Activated naive CD8-positive, alpha-beta T cell treated with anti-CD3 and anti-CD28 coated beads, Interleukin-2, amount 10 ng/mL, durations not matched to agents 7 days and 5 days (primary cell): ENCODE measurements around the gene NR3C2. TPM values are rescaled to one million over a fixed set of nuclear protein-coding genes. Genes with fewer than 3 reads are reported as not detected.
A peak's percentile ranks its signal among the peaks of the same experiment; 100 is the strongest.

Experiments
- ATAC-seq: fragments of 150-1000 bp; cut with Tn5 transposase; one replicate; pipeline ENCODE4 v1.10.0; 2021; ENCODE audit warnings: low read depth, moderate library complexity
- POLR2A ChIA-PET: fragments of 350-600 bp; sonication (Branson Sonifier 250); formaldehyde crosslinking; loops from one replicate; lab custom pipeline; 2021; ENCODE audit warnings: antibody characterized with exemption; lab: Charles Lee
- DNase-seq: peaks from one replicate; pipeline ENCODE4 v3.0.0; 2021
- H3K27ac Mint-ChIP-seq: one replicate; pipeline ENCODE4 v1.8.0; 2022; ENCODE audit warnings: mild to moderate bottlenecking, mixed read lengths
- H3K27me3 Mint-ChIP-seq: one replicate; pipeline ENCODE4 v1.8.0; 2022; ENCODE audit warnings: mild to moderate bottlenecking, moderate library complexity, mixed read lengths
- H3K36me3 Mint-ChIP-seq: one replicate; pipeline ENCODE4 v1.8.0; 2021; ENCODE audit warnings: mild to moderate bottlenecking, mixed read lengths
- H3K4me1 Mint-ChIP-seq: one replicate; pipeline ENCODE4 v1.8.0; 2021; ENCODE audit warnings: mixed read lengths
- H3K4me3 Mint-ChIP-seq: one replicate; pipeline ENCODE4 v1.8.0; 2022; ENCODE audit warnings: mild to moderate bottlenecking, moderate library complexity, mixed read lengths
- H3K9me3 Mint-ChIP-seq: one replicate; pipeline ENCODE4 v1.8.0; 2021; ENCODE audit warnings: mixed read lengths
- total RNA-seq, 2 experiments: library from RNA; stranded (reverse); gene quantifications; one replicate each; pipeline ENCODE4 v1.2.3, GENCODE V29; 2021

Gene NR3C2
- total RNA-seq, 2 experiments from 2014 or later = 19.5 to 24.4 TPM

DNA sequence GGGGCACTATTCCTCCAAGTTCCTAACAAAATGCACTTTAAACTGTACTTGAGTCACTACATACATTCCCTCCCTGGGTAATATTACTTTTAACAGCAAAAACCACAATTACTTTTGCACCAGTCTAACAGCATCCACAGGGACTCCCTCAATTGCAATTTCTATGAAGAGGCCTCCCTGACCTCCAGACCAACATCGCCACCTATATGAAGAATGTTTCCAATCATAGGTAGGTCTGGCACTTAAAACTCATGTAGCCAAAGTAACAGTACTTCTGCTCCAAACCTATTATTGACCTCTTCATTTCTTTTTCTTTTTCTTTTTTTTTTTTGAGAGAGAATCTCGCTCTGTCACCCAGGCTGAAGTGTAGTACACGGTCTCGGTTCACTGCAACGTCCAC is 15.6 kb downstream of the NR3C2 start:
- DNase-seq (no peak), ATAC-seq (no peak)
- Mint-ChIP-seq H3K4me3 (no peak overlapping the region), H3K9me3 (peaks cover 2% of the 10 kb centered on the region), H3K27me3 (no peaks in the 10 kb centered on the region), H3K36me3 (peaks cover 9% of the 10 kb centered on the region), H3K27ac (no peak overlapping the region), H3K4me1 (peaks cover 25% of the 10 kb centered on the region)
- POLR2A ChIA-PET = no interaction called here

DNA sequence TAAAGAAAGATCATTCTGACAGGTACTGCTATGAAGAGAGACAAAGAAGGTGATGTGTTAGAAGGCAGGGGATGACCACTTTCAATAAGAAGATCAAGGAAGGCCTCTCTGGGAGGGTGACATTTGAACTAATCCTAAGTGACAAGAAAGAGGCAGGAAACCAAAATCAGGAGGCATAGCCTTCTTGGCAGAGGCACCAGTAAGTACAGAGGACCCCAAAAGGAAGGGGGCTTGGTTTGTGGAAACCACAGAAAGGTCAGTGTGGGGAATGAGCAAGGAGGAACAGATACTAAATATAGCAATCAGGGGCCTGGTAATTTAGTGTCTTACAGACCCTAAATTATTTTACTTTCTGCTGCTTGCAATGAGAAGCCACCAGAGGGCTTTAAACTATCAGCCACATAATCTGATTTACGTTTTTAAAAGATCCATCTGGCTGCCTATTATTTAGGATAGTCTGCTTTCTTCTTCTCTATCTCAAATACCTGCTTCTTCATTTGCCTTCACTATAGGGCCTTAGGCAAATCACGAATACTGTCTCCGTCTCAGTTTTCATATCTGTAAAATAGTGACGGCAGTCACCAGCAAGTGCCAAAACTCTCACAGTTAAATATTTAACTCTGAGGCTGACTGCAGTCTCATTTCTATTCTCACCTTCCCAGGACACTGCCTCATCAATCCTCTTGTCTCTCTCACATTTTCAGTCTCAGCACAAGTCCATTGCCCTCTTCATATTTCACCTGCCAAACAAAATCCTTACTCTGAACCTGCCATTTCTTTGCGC is 16.7 kb downstream of the NR3C2 start:
- Mint-ChIP-seq H3K4me3 (no peak overlapping the region), H3K9me3 (peaks cover 2% of the 10 kb centered on the region), H3K27ac (peak overlapping the region; percentile 2), H3K36me3 (peaks cover 9% of the 10 kb centered on the region), H3K4me1 (peaks cover 25% of the 10 kb centered on the region), H3K27me3 (no peaks in the 10 kb centered on the region)
- POLR2A ChIA-PET = interaction anchor here (0.6 kb wide), 1 partner anchor 467 kb away, joined by 3 read pairs; no protein-coding TSS in a partner anchor
- DNase-seq (no peak), ATAC-seq (peak; percentile 10)

DNA sequence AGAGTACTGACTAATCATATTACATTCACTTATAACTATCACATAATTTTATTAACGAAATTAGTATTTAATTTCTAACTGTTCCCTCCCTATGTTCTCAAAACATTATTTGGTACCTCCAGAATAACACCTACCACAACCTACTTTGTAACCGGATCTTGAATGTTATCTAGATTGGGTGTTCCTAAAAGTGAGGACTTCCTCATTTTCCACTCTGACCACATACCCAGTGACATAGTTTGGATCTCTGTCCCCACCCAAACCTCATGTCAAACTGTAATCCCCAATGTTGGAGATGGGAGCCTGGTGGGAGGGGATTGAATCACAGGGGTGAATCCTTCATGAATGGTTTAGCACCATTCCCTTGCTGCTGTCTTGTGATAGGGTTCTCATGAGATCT is 21.8 kb downstream of the NR3C2 start:
- peaks cover 2% of the 10 kb centered on the region for H3K9me3 Mint-ChIP-seq
- no peaks in the 10 kb centered on the region for H3K27me3 Mint-ChIP-seq
- H3K27ac Mint-ChIP-seq = no peak overlapping the region
- H3K4me1 Mint-ChIP-seq = peaks cover 15% of the 10 kb centered on the region
- DNase-seq (no peak), ATAC-seq (no peak)
- no peak overlapping the region for H3K4me3 Mint-ChIP-seq
- peaks cover 10% of the 10 kb centered on the region for H3K36me3 Mint-ChIP-seq
- POLR2A ChIA-PET = no interaction called here

DNA sequence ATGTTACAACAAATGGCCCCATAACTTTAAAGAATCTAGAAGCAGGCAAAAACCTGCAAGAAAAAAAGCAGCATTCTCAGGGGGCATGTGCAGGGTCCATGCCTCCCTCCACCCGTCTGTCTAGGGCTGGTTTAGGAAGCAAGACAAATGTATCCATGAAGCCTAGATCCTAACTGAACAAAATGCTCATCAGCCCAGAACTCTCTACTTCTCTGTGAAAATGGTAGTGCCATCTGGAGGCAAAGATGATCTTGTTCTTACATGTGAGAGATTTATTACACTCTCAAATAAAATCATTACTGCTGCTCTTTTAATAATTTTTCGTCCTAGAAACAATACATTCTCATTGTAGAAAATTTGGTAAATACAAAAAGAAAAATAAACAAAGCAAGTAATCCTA is 26.7 kb downstream of the NR3C2 start:
- POLR2A ChIA-PET = no interaction called here

DNA sequence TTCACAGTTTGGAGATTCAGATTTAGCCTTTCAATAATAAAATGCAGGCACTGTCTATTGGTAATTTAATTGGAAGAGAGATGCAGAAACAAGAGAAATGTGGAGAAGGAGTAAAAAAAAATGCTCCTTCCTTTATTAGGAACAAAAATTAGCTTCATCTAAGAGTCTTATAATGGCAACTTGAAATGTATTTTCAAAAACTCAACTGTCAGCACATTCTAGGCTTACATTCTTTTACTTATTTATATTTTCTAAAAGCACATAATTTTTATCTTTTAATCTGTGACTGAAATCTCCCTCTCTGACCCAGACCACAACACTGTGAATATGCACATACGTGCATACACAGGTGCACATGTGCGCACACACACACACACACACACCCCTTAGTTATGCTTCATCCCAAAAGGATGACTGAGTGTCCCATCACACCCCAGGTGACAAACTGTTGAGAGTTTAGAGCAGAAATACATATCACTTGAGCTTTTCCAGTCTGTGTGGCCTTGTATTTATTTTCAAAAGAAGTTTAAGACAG is 29.7 kb downstream of the NR3C2 start:
- no peaks in the 10 kb centered on the region for H3K27me3 Mint-ChIP-seq
- no peak overlapping the region for H3K4me3 Mint-ChIP-seq
- peaks cover 11% of the 10 kb centered on the region for H3K4me1 Mint-ChIP-seq

More for the DNA sequence above, 26.7 kb downstream of the NR3C2 start:
- peaks cover 12% of the 10 kb centered on the region for H3K4me1 Mint-ChIP-seq
- peaks cover 1% of the 10 kb centered on the region for H3K9me3 Mint-ChIP-seq
- DNase-seq (no peak), ATAC-seq (no peak)
- H3K4me3 Mint-ChIP-seq = no peak overlapping the region
- no peaks in the 10 kb centered on the region for H3K27me3 Mint-ChIP-seq
- no peak overlapping the region for H3K27ac Mint-ChIP-seq
- H3K36me3 Mint-ChIP-seq = peaks cover 10% of the 10 kb centered on the region

DNA sequence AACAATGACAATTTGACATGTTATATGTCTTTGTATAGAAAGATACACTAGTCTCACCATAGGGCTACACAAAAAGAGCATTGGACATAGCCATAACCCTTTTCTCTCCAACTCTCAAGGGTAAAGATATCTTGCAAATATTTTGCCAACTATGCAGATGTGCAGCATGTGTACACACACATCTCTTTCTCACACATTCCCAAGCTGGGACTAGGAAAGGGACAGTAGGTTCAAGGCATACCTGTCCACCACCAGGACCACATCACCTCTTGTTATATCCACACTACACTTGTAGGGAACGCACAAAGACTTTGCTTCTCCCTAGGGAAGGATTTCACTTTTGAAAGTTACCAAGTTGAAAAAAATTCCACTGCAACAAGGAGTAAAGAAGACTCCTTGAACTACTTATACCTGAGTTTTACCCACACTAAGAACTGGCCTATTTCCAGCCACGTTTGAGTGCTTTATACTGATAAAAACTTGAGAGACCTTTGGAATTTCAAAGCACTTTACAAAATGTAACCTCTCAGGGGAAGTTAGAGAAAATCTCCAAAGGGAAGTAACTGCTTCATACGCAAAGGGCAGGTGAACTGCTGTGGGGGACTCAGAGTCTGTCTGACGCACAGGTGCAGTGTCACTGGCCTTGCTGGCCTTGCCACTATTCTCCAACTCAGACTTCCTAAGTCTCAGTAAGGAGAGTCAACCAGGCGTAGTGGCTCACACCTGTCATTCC is 36.9 kb downstream of the NR3C2 start:
- Mint-ChIP-seq H3K4me1 (no peaks in the 10 kb centered on the region), H3K9me3 (no peaks in the 10 kb centered on the region)

More for the DNA sequence above, 29.7 kb downstream of the NR3C2 start:
- POLR2A ChIA-PET = no interaction called here
- ATAC-seq = no peak
- H3K9me3 Mint-ChIP-seq = peaks cover 1% of the 10 kb centered on the region
- DNase-seq = no peak
- no peak overlapping the region for H3K27ac Mint-ChIP-seq
- peaks cover 6% of the 10 kb centered on the region for H3K36me3 Mint-ChIP-seq

DNA sequence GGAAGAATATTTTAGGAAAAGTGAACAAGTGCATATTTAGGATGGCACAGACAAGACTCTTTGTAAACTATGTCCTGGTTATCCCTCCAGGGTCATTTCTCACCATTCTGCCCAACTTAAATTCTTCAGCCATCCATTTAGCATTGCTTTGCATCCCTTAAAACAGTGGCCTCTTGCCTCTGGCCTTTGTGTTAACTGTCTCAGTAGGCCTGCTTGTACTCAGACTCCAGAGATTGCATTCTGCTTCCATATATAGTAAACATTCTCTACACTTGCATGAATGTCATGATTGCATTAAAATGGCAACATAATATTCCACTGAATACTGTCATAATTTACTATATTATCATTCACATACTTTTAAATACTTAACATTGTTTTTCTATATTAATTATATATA is 43.2 kb downstream of the NR3C2 start:
- no peak overlapping the region for H3K4me3 Mint-ChIP-seq
- H3K27ac Mint-ChIP-seq = no peak overlapping the region
- POLR2A ChIA-PET = no interaction called here
- no peaks in the 10 kb centered on the region for H3K9me3 Mint-ChIP-seq
- ATAC-seq (no peak), DNase-seq (no peak)
- peaks cover 3% of the 10 kb centered on the region for H3K36me3 Mint-ChIP-seq
- no peaks in the 10 kb centered on the region for H3K4me1 Mint-ChIP-seq
- no peaks in the 10 kb centered on the region for H3K27me3 Mint-ChIP-seq

More for the DNA sequence above, 36.9 kb downstream of the NR3C2 start:
- POLR2A ChIA-PET = no interaction called here
- Mint-ChIP-seq H3K27me3 (no peaks in the 10 kb centered on the region), H3K36me3 (no peaks in the 10 kb centered on the region), H3K4me3 (no peak overlapping the region), H3K27ac (no peak overlapping the region)
- DNase-seq (no peak), ATAC-seq (no peak)

DNA sequence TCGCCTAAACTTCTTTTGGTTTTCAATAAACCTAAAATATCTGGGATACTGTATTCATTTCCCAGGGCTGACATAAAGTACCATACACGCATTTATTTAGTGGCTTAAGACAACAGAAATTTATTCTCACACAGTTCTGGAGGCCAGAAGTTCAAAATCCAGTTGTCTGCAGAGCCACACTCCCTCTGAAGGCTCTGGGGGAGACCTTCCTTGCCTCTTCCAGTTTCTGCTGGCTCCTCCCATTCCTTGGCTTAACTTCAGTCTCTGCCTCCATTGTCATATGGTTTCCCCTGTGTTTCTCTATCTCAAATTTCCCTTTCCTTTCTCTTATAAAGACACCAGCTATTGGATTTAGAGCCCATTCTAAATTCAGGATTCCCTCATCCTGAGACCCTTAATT is 44.4 kb downstream of the NR3C2 start:
- Mint-ChIP-seq H3K4me1 (no peaks in the 10 kb centered on the region), H3K36me3 (peaks cover 3% of the 10 kb centered on the region), H3K4me3 (no peak overlapping the region), H3K9me3 (no peaks in the 10 kb centered on the region), H3K27ac (no peak overlapping the region), H3K27me3 (no peaks in the 10 kb centered on the region)
- DNase-seq = no peak
- ATAC-seq = no peak
- POLR2A ChIA-PET = no interaction called here

DNA sequence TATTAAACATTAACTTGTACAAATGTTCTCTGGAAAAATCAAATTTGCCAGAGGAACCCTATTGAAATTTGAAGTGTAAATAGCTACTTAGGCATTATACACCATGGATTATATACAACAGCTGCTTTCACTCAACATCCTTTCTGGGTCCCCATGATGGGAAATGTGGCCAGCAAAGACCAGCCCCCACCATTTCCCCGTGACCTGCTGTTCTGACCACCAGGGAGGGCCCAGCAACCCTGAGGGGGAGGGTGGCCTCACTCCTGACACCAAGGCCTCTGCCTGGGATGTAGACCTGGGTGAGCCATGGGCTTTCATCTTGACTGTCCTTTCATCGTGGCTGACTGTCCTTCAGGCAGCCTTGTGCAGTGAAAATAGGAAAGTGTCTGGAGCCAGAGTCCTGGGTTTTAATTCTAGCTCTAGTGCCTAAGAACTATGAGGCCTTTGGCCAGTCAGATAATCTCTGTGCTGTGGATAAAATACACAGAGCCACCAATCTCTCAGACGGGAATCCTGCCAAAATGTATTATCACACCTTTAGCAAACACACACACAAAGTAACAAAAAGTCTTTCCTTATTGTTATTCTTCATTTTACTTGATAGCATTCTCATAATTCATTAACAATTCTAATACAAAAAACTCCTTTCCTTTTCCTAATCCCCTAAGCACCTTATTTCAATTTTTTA is 45.1 kb downstream of the NR3C2 start:
- POLR2A ChIA-PET = no interaction called here
- Mint-ChIP-seq H3K27me3 (no peaks in the 10 kb centered on the region), H3K36me3 (peaks cover 3% of the 10 kb centered on the region), H3K27ac (no peak overlapping the region), H3K4me3 (no peak overlapping the region), H3K9me3 (no peaks in the 10 kb centered on the region), H3K4me1 (no peaks in the 10 kb centered on the region)
- ATAC-seq (no peak), DNase-seq (no peak)

DNA sequence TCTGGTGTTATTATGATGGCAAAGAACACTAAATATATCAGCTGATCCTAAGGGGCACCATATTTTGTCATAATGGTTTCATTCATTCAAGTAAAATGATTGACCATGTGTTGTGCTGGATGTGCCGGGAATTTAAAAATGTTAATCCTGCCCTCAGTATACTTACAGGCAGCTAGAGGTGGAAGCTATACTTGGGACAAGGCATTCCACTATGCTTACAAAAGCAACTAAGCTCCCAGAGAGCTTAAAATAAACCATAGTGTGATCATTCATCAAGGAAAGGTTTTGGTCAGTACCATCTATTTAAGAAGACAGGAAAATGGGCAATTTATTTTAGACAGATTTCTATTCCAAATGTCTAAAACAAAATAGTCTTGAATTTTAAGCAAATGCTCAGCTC is 46.4 kb downstream of the NR3C2 start:
- Mint-ChIP-seq H3K4me3 (no peak overlapping the region), H3K27me3 (no peaks in the 10 kb centered on the region), H3K9me3 (no peaks in the 10 kb centered on the region), H3K27ac (no peak overlapping the region), H3K36me3 (peaks cover 3% of the 10 kb centered on the region), H3K4me1 (peaks cover 1% of the 10 kb centered on the region)
- no peak for ATAC-seq
- no peak for DNase-seq
- POLR2A ChIA-PET = no interaction called here

DNA sequence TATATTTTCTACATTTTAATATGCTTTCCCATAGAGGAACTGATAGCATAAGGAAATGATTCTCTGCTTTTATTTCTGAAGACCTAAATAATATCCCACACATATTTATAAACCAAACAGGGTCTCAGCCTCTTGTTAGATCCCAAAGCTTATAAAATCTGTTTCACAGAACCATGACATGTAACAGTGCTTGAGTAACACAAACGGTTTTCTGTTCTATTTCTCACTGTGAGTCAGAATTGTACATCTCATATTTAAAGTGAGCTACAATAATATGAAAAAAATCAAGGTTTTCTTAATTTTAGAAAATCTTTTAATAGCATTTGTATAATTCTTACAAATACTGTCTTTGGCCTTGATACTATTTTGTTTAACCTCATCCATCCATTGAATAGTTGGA is 51.2 kb downstream of the NR3C2 start:
- Mint-ChIP-seq H3K27me3 (no peaks in the 10 kb centered on the region), H3K4me3 (no peak overlapping the region), H3K27ac (no peak overlapping the region), H3K36me3 (peaks cover 2% of the 10 kb centered on the region), H3K4me1 (peaks cover 1% of the 10 kb centered on the region), H3K9me3 (peaks cover 2% of the 10 kb centered on the region)
- ATAC-seq (no peak), DNase-seq (no peak)
- POLR2A ChIA-PET = no interaction called here

DNA sequence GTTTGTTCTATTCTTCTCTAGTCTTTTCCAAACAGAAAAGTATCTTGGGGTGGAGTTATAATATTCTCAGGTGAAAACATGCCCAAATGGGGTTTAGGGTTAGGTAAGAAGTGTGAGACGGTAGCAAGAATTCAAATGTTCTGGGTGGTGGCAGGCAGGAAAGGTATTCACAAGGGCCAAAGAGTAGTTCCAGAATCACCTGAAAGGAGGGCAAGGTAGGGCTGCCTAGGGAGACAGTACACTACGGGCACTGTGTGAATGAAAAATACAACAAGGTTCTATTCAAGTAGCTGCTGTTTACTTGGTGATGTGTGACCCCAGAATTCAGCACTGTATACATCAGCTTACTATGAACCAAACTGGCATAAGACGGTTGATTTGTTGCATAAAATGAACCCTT is 51.9 kb downstream of the NR3C2 start:
- Mint-ChIP-seq H3K4me1 (peaks cover 1% of the 10 kb centered on the region), H3K4me3 (no peak overlapping the region), H3K27ac (no peak overlapping the region), H3K9me3 (peaks cover 3% of the 10 kb centered on the region), H3K36me3 (peaks cover 1% of the 10 kb centered on the region), H3K27me3 (no peaks in the 10 kb centered on the region)
- POLR2A ChIA-PET = no interaction called here
- DNase-seq (no peak), ATAC-seq (no peak)

DNA sequence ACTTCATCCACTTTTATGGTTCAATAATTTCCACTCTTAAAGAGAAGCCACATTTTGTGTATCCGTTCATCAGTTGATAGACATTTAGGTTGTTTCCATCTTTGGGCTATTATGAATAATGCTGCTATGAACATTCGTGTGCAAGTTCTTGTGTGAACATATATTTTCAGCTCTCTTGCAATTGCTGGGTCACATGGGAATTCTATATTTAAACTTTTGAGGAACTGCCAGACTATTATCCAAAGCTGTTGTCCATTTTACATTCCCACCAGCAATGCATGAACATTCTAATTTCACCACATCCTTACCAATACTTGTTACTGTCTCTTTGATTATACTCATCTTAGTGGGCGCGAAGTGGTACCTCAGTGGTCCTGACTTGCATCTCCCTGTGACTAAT is 61.9 kb downstream of the NR3C2 start:
- POLR2A ChIA-PET = no interaction called here
- Mint-ChIP-seq H3K9me3 (peaks cover 3% of the 10 kb centered on the region), H3K4me3 (no peak overlapping the region), H3K36me3 (peaks cover 4% of the 10 kb centered on the region), H3K4me1 (peaks cover 7% of the 10 kb centered on the region), H3K27me3 (no peaks in the 10 kb centered on the region), H3K27ac (no peak overlapping the region)
- DNase-seq = no peak
- no peak for ATAC-seq
